Fibroblast of skin of left biceps (primary cell): ENCODE measurements around the gene B4GALT6.
"Not testable (repeated sequence)": the region's sequence is repeated elsewhere in the genome, so short reads cannot be mapped to it uniquely, and the experiment has no call there.

Experiments used
- DNase-seq, 2 experiments: peaks; one replicate each; pipeline ENCODE4 v3.0.0-alpha.2; 2013; ENCODE audit warnings: low read depth in 2 of 2

The B4GALT6 gene

GRCh38 chr18:31684279-31685096 is at the start of gene B4GALT6:
TSS of gene B4GALT6 (minus strand) at chr18:31684581. CDS start at chr18:31684426, 155 bp downstream.
- DNase-seq, result no peak

- DNase-seq, result no peak
Measured at GRCh38 chr18:31731628-31732027, 47.2 kb upstream of the B4GALT6 start.

- DNase-seq, result not testable (repeated sequence)
Measured at GRCh38 chr18:31729196-31729595, 44.8 kb upstream of the B4GALT6 start.

- DNase-seq, result no peak
Measured at GRCh38 chr18:31723990-31724711, 39.8 kb upstream of the B4GALT6 start.

- DNase-seq, result no peak
Measured at GRCh38 chr18:31723639-31723989, 39.2 kb upstream of the B4GALT6 start.

- peak; percentile 40 to 47 for DNase-seq
Measured at GRCh38 chr18:31722369-31722957, 38.1 kb upstream of the B4GALT6 start.

- DNase-seq, result no peak
Measured at GRCh38 chr18:31721601-31722000, 37.2 kb upstream of the B4GALT6 start.

- DNase-seq, result no peak
Measured at GRCh38 chr18:31720867-31721266, 36.5 kb upstream of the B4GALT6 start.

- no peak for DNase-seq
Measured at GRCh38 chr18:31719363-31720006, 35.1 kb upstream of the B4GALT6 start.

- DNase-seq, result no peak
Measured at GRCh38 chr18:31718386-31718785, 34.0 kb upstream of the B4GALT6 start.

- no peak for DNase-seq
Measured at GRCh38 chr18:31716362-31716761, 32.0 kb upstream of the B4GALT6 start.

GRCh38 chr18:31711365-31712172 is 27.2 kb upstream of the B4GALT6 start:
- DNase-seq, result no peak

GRCh38 chr18:31710826-31711225 is 26.4 kb upstream of the B4GALT6 start:
- no peak for DNase-seq

GRCh38 chr18:31707815-31708214 is 23.4 kb upstream of the B4GALT6 start:
- DNase-seq, result no peak

GRCh38 chr18:31702449-31702848 is 18.1 kb upstream of the B4GALT6 start:
- DNase-seq, result no peak

GRCh38 chr18:31701744-31702143 is 17.4 kb upstream of the B4GALT6 start:
- DNase-seq, result no peak

GRCh38 chr18:31700990-31701389 is 16.6 kb upstream of the B4GALT6 start:
- DNase-seq, result no peak

GRCh38 chr18:31697351-31698298 is 13.2 kb upstream of the B4GALT6 start:
- no peak for DNase-seq

GRCh38 chr18:31695989-31696388 is 11.6 kb upstream of the B4GALT6 start:
- DNase-seq, result no peak

- DNase-seq, result no peak
Measured at GRCh38 chr18:31694297-31694696, 9.9 kb upstream of the B4GALT6 start.
